HCT116 (cell line): ENCODE data around the gene SLC41A3.

Source experiments
- EGR1 ChIP-seq: IDR thresholded peaks from 2 replicates; pipeline ENCODE4 v1.6.1; 2012; ENCODE audit warnings: low read depth
- EZH2 ChIP-seq: fragments of 200-600 bp; sonication (generic); IDR thresholded peaks from 2 replicates; pipeline ENCODE4 v1.6.1; 2017; ENCODE audit warnings: antibody characterized with exemption, mixed run types
- EZH2phosphoT487 ChIP-seq: fragments of 200-600 bp; IDR thresholded peaks from 2 replicates; pipeline ENCODE4 v1.6.1; 2018; ENCODE audit warnings: antibody characterized with exemption, borderline replicate concordance
- FOSL1 ChIP-seq: IDR thresholded peaks from 2 replicates; pipeline ENCODE4 v1.6.1; 2012; ENCODE audit warnings: low read depth
- POLR2A ChIP-seq: IDR thresholded peaks from 2 replicates; pipeline ENCODE4 v1.7.0; 2011; ENCODE audit warnings: borderline replicate concordance; ENCODE audit not compliant: insufficient read depth, insufficient read length; ENCODE audit errors: extremely low read depth
- POLR2AphosphoS5 ChIP-seq: IDR thresholded peaks from 2 replicates; pipeline ENCODE4 v1.6.1; 2011; ENCODE audit warnings: mild to moderate bottlenecking, low read depth, low read length, moderate library complexity
- RAD21 ChIP-seq: IDR thresholded peaks from 2 replicates; pipeline ENCODE4 v1.6.1; 2012; ENCODE audit warnings: low read depth, mild to moderate bottlenecking
- SIN3A ChIP-seq: IDR thresholded peaks from 2 replicates; pipeline ENCODE4 v1.6.1; 2012; ENCODE audit warnings: low read depth
- YY1 ChIP-seq: IDR thresholded peaks from 2 replicates; pipeline ENCODE4 v1.6.1; 2011; ENCODE audit warnings: low read length, low read depth, moderate library complexity, mild to moderate bottlenecking; ENCODE audit not compliant: insufficient replicate concordance; ENCODE audit errors: extremely low read depth
- ZNF274 ChIP-seq: fragments of 200-500 bp; sonication (Bioruptor generic); IDR thresholded peaks from 2 replicates; pipeline ENCODE4 v1.6.1; 2014; ENCODE audit warnings: mild to moderate bottlenecking, low read depth, low read length, inconsistent platforms
- TF ChIP-seq, protein P1 (sequence below): IDR thresholded peaks from 2 replicates; pipeline ENCODE4 v1.6.1; 2011; ENCODE audit warnings: mild to moderate bottlenecking, low read length, moderate library complexity; ENCODE audit not compliant: insufficient replicate concordance; ENCODE audit errors: extremely low read depth
- TF ChIP-seq, protein P2 (sequence below), 3 experiments: fragments of 200-600 bp in 1 of 3; sonication (generic) in 1 of 3; IDR thresholded peaks in 2 of 3; conservative IDR thresholded peaks in 1 of 3; 2 replicates each; pipeline ENCODE4 v1.5.1; 2012 to 2017; ENCODE audit warnings: low read depth in 2 of 3, low read length in 2 of 3, antibody characterized with exemption in 1 of 3, borderline replicate concordance in 1 of 3, control low read depth in 1 of 3, mild to moderate bottlenecking in 1 of 3, mixed read lengths in 1 of 3, mixed run types in 1 of 3, moderate library complexity in 1 of 3; ENCODE audit not compliant: insufficient read depth in 1 of 3
- TF ChIP-seq, protein P3 (sequence below): IDR thresholded peaks from 2 replicates; pipeline ENCODE4 v1.6.1; 2012
- TF ChIP-seq, protein P4 (sequence below): IDR thresholded peaks from 2 replicates; pipeline ENCODE4 v1.6.1; 2012; ENCODE audit warnings: low read depth

DNA sequence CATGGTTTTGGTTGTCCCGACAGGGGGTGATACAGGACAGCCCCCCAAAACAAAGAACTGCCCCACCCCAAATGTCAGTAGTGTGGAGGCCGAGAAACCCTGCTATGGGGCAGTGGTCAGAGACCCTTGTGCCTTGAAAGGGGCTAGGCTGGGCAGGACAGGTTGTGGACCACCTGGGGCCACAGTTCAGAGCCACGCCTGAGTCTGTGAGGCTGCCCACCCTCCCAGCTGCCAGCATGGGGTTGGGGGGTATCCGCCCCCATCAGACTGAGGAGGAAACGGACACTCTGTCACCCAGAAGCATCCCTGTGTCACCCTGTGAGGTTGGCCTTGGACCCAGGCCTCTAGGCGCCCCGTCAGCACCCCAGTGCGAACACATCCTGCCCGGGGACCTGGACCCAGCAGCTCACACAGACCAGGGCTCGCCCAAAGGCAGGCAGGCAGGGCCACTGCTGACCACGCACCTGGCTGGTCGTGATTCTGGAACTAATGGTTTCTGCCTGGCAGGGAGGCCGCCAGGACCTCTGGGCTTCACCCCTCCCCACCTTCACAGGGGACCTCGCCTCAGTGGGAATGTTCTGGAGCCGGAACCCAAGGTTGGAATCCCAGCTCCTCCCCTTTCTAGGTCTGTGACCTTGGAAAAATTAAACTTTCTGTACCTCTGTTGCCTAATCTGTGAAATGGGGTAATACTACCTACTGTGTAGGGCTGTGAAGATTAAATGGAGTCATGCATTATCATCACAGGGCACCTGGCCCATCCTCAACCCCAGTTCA is 1.4 kb downstream of the SLC41A3 start:
- no peak for TF ChIP-seq YY1
- TF ChIP-seq, protein P1, sequence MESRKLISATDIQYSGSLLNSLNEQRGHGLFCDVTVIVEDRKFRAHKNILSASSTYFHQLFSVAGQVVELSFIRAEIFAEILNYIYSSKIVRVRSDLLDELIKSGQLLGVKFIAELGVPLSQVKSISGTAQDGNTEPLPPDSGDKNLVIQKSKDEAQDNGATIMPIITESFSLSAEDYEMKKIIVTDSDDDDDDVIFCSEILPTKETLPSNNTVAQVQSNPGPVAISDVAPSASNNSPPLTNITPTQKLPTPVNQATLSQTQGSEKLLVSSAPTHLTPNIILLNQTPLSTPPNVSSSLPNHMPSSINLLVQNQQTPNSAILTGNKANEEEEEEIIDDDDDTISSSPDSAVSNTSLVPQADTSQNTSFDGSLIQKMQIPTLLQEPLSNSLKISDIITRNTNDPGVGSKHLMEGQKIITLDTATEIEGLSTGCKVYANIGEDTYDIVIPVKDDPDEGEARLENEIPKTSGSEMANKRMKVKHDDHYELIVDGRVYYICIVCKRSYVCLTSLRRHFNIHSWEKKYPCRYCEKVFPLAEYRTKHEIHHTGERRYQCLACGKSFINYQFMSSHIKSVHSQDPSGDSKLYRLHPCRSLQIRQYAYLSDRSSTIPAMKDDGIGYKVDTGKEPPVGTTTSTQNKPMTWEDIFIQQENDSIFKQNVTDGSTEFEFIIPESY: no peak
- no peak for TF ChIP-seq EGR1
- TF ChIP-seq, protein P2, sequence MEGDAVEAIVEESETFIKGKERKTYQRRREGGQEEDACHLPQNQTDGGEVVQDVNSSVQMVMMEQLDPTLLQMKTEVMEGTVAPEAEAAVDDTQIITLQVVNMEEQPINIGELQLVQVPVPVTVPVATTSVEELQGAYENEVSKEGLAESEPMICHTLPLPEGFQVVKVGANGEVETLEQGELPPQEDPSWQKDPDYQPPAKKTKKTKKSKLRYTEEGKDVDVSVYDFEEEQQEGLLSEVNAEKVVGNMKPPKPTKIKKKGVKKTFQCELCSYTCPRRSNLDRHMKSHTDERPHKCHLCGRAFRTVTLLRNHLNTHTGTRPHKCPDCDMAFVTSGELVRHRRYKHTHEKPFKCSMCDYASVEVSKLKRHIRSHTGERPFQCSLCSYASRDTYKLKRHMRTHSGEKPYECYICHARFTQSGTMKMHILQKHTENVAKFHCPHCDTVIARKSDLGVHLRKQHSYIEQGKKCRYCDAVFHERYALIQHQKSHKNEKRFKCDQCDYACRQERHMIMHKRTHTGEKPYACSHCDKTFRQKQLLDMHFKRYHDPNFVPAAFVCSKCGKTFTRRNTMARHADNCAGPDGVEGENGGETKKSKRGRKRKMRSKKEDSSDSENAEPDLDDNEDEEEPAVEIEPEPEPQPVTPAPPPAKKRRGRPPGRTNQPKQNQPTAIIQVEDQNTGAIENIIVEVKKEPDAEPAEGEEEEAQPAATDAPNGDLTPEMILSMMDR (IDR thresholded peaks at IDR 0.05 in 2 of 3, conservative IDR thresholded peaks at IDR 0.05 in 1 of 3; ENCODE audit: borderline replicate concordance in 1 of 3, insufficient read depth in 1 of 3, low read depth in 2 of 3, low read length in 2 of 3): no peak
- no peak for TF ChIP-seq POLR2A
- no peak for TF ChIP-seq EZH2phosphoT487
- TF ChIP-seq POLR2AphosphoS5: no peak
- TF ChIP-seq SIN3A: no peak
- TF ChIP-seq, protein P3, sequence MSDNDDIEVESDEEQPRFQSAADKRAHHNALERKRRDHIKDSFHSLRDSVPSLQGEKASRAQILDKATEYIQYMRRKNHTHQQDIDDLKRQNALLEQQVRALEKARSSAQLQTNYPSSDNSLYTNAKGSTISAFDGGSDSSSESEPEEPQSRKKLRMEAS: no peak
- no peak for TF ChIP-seq RAD21
- no peak for TF ChIP-seq ZNF274
- TF ChIP-seq, protein P4, sequence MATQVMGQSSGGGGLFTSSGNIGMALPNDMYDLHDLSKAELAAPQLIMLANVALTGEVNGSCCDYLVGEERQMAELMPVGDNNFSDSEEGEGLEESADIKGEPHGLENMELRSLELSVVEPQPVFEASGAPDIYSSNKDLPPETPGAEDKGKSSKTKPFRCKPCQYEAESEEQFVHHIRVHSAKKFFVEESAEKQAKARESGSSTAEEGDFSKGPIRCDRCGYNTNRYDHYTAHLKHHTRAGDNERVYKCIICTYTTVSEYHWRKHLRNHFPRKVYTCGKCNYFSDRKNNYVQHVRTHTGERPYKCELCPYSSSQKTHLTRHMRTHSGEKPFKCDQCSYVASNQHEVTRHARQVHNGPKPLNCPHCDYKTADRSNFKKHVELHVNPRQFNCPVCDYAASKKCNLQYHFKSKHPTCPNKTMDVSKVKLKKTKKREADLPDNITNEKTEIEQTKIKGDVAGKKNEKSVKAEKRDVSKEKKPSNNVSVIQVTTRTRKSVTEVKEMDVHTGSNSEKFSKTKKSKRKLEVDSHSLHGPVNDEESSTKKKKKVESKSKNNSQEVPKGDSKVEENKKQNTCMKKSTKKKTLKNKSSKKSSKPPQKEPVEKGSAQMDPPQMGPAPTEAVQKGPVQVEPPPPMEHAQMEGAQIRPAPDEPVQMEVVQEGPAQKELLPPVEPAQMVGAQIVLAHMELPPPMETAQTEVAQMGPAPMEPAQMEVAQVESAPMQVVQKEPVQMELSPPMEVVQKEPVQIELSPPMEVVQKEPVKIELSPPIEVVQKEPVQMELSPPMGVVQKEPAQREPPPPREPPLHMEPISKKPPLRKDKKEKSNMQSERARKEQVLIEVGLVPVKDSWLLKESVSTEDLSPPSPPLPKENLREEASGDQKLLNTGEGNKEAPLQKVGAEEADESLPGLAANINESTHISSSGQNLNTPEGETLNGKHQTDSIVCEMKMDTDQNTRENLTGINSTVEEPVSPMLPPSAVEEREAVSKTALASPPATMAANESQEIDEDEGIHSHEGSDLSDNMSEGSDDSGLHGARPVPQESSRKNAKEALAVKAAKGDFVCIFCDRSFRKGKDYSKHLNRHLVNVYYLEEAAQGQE: no peak
- no peak for TF ChIP-seq EZH2
- no peak for TF ChIP-seq FOSL1
